Measurements from ENCODE around the gene GALNT17. TPM values are rescaled to one million over a fixed set of nuclear protein-coding genes. Genes with fewer than 3 reads are reported as not detected.

GALNT17 gene
- not detected in 2 replicates for total RNA-seq

DNA sequence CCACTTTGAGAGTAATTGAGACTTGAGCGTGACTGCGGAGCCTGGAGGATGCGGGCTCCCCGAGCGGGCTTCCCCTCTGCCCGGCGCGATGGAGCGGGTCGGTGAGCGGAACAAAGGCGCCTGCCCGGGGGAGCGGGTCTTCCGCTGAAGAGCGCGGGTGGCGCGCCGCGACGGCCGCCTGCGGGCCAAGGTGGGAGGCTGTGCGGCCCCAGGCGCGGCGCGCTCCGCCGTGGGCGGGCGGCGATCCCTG lies at the start of gene GALNT17:
GALNT17 (plus strand) TSS at position 18 of the 250 bp plus-strand sequence.
- H3K4me3 ChIP-seq (ENCODE audit: low read depth, low read length) = no peak within 1 kb of the TSS
- TF ChIP-seq, protein P1, sequence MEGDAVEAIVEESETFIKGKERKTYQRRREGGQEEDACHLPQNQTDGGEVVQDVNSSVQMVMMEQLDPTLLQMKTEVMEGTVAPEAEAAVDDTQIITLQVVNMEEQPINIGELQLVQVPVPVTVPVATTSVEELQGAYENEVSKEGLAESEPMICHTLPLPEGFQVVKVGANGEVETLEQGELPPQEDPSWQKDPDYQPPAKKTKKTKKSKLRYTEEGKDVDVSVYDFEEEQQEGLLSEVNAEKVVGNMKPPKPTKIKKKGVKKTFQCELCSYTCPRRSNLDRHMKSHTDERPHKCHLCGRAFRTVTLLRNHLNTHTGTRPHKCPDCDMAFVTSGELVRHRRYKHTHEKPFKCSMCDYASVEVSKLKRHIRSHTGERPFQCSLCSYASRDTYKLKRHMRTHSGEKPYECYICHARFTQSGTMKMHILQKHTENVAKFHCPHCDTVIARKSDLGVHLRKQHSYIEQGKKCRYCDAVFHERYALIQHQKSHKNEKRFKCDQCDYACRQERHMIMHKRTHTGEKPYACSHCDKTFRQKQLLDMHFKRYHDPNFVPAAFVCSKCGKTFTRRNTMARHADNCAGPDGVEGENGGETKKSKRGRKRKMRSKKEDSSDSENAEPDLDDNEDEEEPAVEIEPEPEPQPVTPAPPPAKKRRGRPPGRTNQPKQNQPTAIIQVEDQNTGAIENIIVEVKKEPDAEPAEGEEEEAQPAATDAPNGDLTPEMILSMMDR (IDR thresholded peaks at IDR 0.05; ENCODE audit: insufficient read depth, low read depth, low read length) = no peak
- no peak for DNase-seq (ENCODE audit: low read depth)

DNA sequence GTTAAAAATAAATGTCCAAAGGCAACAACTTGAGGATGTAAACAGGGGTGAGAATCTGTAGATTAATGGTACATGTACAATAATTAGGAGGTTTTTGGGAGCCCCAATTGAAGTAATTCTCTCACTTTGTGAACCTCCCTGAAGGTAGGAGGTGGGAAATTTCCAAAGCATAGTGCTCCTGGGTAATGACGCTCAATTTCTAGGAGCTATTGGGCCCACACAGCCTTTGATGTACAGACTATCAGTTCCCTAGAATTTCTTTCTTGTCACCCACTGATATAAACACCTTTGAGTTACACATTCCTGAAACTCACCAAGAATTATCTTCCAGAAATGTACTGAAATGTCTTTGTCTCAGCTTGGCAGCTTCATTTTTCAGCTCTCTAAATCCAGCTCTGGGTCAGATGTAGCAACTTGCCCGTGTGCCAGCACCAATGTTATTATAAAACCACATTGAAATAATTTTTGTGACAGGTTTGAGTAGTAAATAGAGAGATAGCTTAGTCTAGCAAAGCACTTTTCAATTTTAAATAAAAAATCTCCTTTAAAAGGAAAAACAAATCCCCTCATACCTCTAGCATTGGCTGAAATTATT lies 36.6 kb upstream of the GALNT17 start:
- no peak overlapping the region for H3K4me3 ChIP-seq (ENCODE audit: low read depth, low read length)
- DNase-seq (ENCODE audit: low read depth) = no peak
- TF ChIP-seq, protein P1 (IDR thresholded peaks at IDR 0.05; ENCODE audit: insufficient read depth, low read depth, low read length) = no peak

DNA sequence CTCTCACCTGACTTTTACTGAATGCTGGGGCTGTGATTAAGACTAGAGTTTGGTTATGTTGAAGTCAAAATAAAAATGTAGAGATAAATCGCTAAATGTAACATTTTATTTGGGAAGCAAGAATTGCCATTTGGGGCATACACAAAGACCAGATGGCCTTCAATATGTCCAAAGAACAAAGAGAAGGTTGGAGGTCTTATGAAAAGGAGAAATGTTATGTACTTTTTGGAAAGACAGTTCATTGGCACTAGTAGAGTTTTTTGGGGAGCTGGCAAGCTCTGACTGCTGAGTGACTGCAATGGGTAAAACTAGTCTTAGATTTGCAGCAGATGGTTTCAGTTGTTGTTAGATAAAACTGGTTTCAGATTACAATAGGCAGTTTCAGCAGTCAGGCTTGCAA lies 35.6 kb upstream of the GALNT17 start:
- no peak for DNase-seq (ENCODE audit: low read depth)
- TF ChIP-seq, protein P1 (IDR thresholded peaks at IDR 0.05; ENCODE audit: insufficient read depth, low read depth, low read length) = no peak
- H3K4me3 ChIP-seq (ENCODE audit: low read depth, low read length) = no peak overlapping the region

DNA sequence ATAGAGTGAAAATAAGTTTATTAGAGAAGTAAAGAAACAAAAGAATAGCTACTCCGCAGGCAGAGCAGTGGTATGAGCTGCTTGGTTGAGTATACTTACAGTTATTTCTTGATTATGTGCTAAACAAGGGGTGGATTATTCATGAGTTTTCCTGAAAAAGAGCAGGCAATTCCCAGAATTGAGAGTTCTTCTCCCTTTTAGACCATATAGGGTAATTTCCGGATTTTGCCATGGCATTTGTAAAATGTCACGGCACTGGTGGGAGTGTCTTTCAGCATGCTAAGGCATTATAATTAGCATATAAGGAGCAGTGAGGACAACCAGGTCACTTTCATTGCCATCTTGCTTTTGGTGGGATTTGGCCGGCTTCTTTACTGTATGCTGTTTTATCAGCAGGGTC lies 25.7 kb upstream of the GALNT17 start:
- TF ChIP-seq, protein P1 (IDR thresholded peaks at IDR 0.05; ENCODE audit: insufficient read depth, low read depth, low read length) = no peak
- DNase-seq (ENCODE audit: low read depth) = no peak

DNA sequence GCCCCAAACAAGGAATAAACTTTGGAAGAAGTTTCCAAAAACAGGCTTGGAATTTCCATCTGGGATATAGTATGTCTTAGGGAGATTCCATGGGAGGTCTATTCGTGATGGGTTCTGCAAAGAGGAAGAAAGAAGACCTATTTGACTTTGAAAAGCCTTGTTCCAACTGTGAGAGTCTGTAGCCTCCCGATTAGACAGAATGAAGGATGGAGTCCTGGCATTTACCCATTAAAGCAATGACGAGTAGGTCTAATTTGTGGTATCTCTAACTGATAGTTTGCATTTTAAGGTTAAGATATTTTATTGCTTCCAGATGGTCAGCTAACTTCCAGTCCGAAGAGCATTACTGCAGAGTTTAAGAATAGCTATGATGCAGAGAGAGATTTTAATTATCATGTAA lies 19.5 kb upstream of the GALNT17 start:
- TF ChIP-seq, protein P1 (IDR thresholded peaks at IDR 0.05; ENCODE audit: insufficient read depth, low read depth, low read length) = no peak
- no peak for DNase-seq (ENCODE audit: low read depth)
- H3K4me3 ChIP-seq (ENCODE audit: low read depth, low read length) = no peak overlapping the region

More for the DNA sequence above, 25.7 kb upstream of the GALNT17 start:
- no peak overlapping the region for H3K4me3 ChIP-seq (ENCODE audit: low read depth, low read length)

DNA sequence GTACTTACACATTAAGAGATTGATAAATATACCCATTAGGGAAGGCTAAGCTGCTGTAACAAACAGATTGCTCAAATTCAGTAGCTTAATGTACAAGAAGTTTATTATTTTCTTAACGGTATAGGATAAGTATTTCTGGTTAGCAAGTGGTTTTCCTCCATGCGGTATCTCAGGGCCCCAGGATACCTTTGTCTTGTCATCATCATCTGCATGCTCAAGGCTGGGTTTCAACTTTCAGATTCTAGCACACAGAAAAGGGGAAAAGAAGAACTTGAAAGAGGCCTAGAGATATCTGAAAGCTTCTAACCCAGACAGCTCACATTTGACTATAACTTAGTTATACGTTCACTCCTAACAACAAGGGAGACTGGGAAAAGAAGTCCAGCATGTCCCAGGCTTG lies 11.8 kb upstream of the GALNT17 start:
- TF ChIP-seq, protein P1 (IDR thresholded peaks at IDR 0.05; ENCODE audit: insufficient read depth, low read depth, low read length) = no peak
- DNase-seq (ENCODE audit: low read depth) = no peak
- no peak overlapping the region for H3K4me3 ChIP-seq (ENCODE audit: low read depth, low read length)

DNA sequence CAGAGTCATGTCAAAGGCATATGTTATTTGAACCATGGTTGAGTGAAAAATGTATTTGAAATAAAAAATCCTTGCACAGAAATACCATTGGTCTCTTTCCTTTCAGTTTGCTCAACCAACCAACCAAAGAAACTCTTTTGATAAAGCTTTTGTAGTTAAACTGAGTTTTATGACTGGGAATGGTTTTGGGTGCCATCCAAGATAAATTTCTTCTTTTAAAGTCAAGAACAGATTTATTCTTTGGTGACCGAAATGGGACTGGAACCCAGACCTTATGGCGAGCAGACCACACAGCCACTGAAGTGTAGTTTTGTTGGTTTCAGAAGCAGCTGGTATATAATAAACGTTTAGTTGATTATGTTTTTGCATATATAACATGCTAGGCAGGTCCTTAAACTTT lies 2.8 kb upstream of the GALNT17 start:
- H3K4me3 ChIP-seq (ENCODE audit: low read depth, low read length) = no peak overlapping the region
- TF ChIP-seq, protein P1 (IDR thresholded peaks at IDR 0.05; ENCODE audit: insufficient read depth, low read depth, low read length) = no peak
- DNase-seq (ENCODE audit: low read depth) = no peak

Measured in fibroblast of villous mesenchyme (primary cell).